HCT116 (cell line): ENCODE results near the gene ATF1. TPM values are rescaled to one million over a fixed set of nuclear protein-coding genes. Genes with fewer than 3 reads are reported as not detected.

Source experiments
- ATAC-seq: fragments of 200-7000 bp; cut with Tn5 transposase; 2 replicates; pipeline ENCODE4 v1.9.1; 2020; ENCODE audit warnings: mild to moderate bottlenecking, moderate library complexity
- BruUV-seq: library from RNA; stranded (reverse); fragments of 400-500 nt; replicated peaks from 2 replicates; lab custom pipeline; 2021; lab: Mats Ljungman, UMichigan
- CTCF ChIA-PET: fragments of 300-600 bp; sonication (Branson Sonifier 250); formaldehyde crosslinking; loops from one replicate; lab custom pipeline; 2021; ENCODE audit warnings: antibody characterized with exemption; lab: Charles Lee
- POLR2A ChIA-PET: fragments of 300-600, 350-600 bp; sonication (Branson Sonifier 250); formaldehyde crosslinking; loops from one replicate; lab custom pipeline; 2021; ENCODE audit warnings: antibody characterized with exemption; lab: Charles Lee
- RAD21 ChIA-PET, 2 experiments: fragments of 300-600 bp; sonication (Branson Sonifier 250); formaldehyde crosslinking; loops; one replicate each; lab custom pipeline; 2023; ENCODE audit warnings: low total read pairs in 2 of 2; ENCODE audit not compliant: uncharacterized antibody in 2 of 2, unreplicated experiment in 2 of 2, low non-redundant PET in 1 of 2; lab: Charles Lee
- DNase-seq: peaks from one replicate; pipeline ENCODE4 v3.0.0-alpha.2; 2010; ENCODE audit warnings: low read depth, low spot score
- H2AFZ ChIP-seq: fragments of 200-600 bp; shearing (Covaris generic), sonication (generic); 2 replicates; pipeline ENCODE4 v1.6.1; 2017; ENCODE audit warnings: low read depth, mixed run types, mixed read lengths, antibody characterized with exemption, low read length; ENCODE audit not compliant: poor library complexity, severe bottlenecking
- H3K27ac ChIP-seq: 2 replicates; pipeline ENCODE4 v1.5.1; 2012; ENCODE audit warnings: low read depth, low read length
- H3K27me3 ChIP-seq: fragments of 200-600 bp; sonication (generic); 2 replicates; pipeline ENCODE4 v1.6.1; 2016; ENCODE audit warnings: mixed run types, low read length, mixed read lengths; ENCODE audit not compliant: insufficient read depth
- H3K36me3 ChIP-seq, 2 experiments: fragments of 200-500 bp in 1 of 2; fragments of 200-600 bp in 1 of 2; sonication (Bioruptor generic) in 1 of 2; sonication (generic) in 1 of 2; 2 replicates each; pipeline versions ENCODE4 v1.5.1 to v1.6.1; 2014 to 2016; ENCODE audit warnings: low read length in 2 of 2, inconsistent platforms in 1 of 2, mixed read lengths in 1 of 2, mixed run types in 1 of 2; ENCODE audit not compliant: insufficient read depth in 2 of 2, control insufficient read depth in 1 of 2
- H3K4me1 ChIP-seq, 2 experiments: fragments of 200-600 bp in 1 of 2; sonication (generic) in 1 of 2; 2 replicates each; pipeline versions ENCODE4 v1.5.1 to v1.6.1; 2012 to 2017; ENCODE audit warnings: low read length in 2 of 2, inconsistent platforms in 1 of 2, mild to moderate bottlenecking in 1 of 2, mixed read lengths in 1 of 2, mixed run types in 1 of 2, moderate library complexity in 1 of 2; ENCODE audit not compliant: insufficient read depth in 2 of 2, control insufficient read depth in 1 of 2
- H3K4me2 ChIP-seq: fragments of 200-600 bp; sonication (generic); 2 replicates; pipeline ENCODE4 v1.6.1; 2017; ENCODE audit warnings: mixed run types, low read length, mixed read lengths
- H3K4me3 ChIP-seq, 2 experiments: fragments of 200-600 bp in 1 of 2; sonication (generic) in 1 of 2; replicated peaks in 1 of 2; 2 replicates each; pipeline ENCODE4 v1.5.1; 2011 to 2016; ENCODE audit warnings: low read length in 2 of 2, control low read depth in 1 of 2, low read depth in 1 of 2, mild to moderate bottlenecking in 1 of 2, mixed read lengths in 1 of 2, mixed run types in 1 of 2
- H3K79me2 ChIP-seq: fragments of 200-600 bp; sonication (generic); 2 replicates; pipeline ENCODE4 v1.6.1; 2017; ENCODE audit warnings: mild to moderate bottlenecking, mixed run types, low read length, moderate library complexity, mixed read lengths; ENCODE audit not compliant: insufficient read depth
- H3K9ac ChIP-seq: fragments of 200-600 bp; sonication (generic); 2 replicates; pipeline ENCODE4 v1.6.1; 2016; ENCODE audit warnings: low read length, mixed read lengths
- H3K9me2 ChIP-seq: fragments of 200-600 bp; sonication (generic), shearing (Covaris generic); 2 replicates; pipeline ENCODE4 v1.6.1; 2017; ENCODE audit warnings: mixed run types, mild to moderate bottlenecking, moderate library complexity; ENCODE audit not compliant: insufficient read depth
- H3K9me3 ChIP-seq, 2 experiments: fragments of 200-500 bp in 1 of 2; fragments of 200-600 bp in 1 of 2; sonication (Bioruptor generic) in 1 of 2; sonication (generic) in 1 of 2; 2 replicates each; pipeline ENCODE4 v1.6.1; 2014 to 2017; ENCODE audit warnings: low read length in 2 of 2, mixed read lengths in 2 of 2, inconsistent platforms in 1 of 2, low read depth in 1 of 2, mild to moderate bottlenecking in 1 of 2, mixed run types in 1 of 2, moderate library complexity in 1 of 2; ENCODE audit not compliant: control insufficient read depth in 1 of 2, insufficient read depth in 1 of 2
- H4K20me1 ChIP-seq: fragments of 200-600 bp; sonication (generic), shearing (Covaris generic); 2 replicates; pipeline ENCODE4 v1.6.1; 2017; ENCODE audit warnings: mixed run types, mild to moderate bottlenecking, moderate library complexity; ENCODE audit not compliant: insufficient read depth
- ATF3 ChIP-seq: IDR thresholded peaks from 2 replicates; pipeline ENCODE4 v1.6.1; 2012
- CBX3 ChIP-seq: IDR thresholded peaks from 2 replicates; pipeline ENCODE4 v1.6.1; 2012; ENCODE audit warnings: low read depth
- CEBPB ChIP-seq: IDR thresholded peaks from 2 replicates; pipeline ENCODE4 v1.6.1; 2012; ENCODE audit warnings: low read depth
- EGR1 ChIP-seq: IDR thresholded peaks from 2 replicates; pipeline ENCODE4 v1.6.1; 2012; ENCODE audit warnings: low read depth
- ELF1 ChIP-seq: IDR thresholded peaks from 2 replicates; pipeline ENCODE4 v1.6.1; 2012; ENCODE audit warnings: low read depth, borderline replicate concordance
- EZH2 ChIP-seq: fragments of 200-600 bp; sonication (generic); IDR thresholded peaks from 2 replicates; pipeline ENCODE4 v1.6.1; 2017; ENCODE audit warnings: antibody characterized with exemption, mixed run types
- EZH2phosphoT487 ChIP-seq: fragments of 200-600 bp; IDR thresholded peaks from 2 replicates; pipeline ENCODE4 v1.6.1; 2018; ENCODE audit warnings: antibody characterized with exemption, borderline replicate concordance
- FOSL1 ChIP-seq: IDR thresholded peaks from 2 replicates; pipeline ENCODE4 v1.6.1; 2012; ENCODE audit warnings: low read depth
- JUND ChIP-seq: IDR thresholded peaks from 2 replicates; pipeline ENCODE4 v1.6.1; 2012
- MAX ChIP-seq: IDR thresholded peaks from 2 replicates; pipeline ENCODE4 v1.6.1; 2012
- POLR2A ChIP-seq: IDR thresholded peaks from 2 replicates; pipeline ENCODE4 v1.7.0; 2011; ENCODE audit warnings: borderline replicate concordance; ENCODE audit not compliant: insufficient read depth, insufficient read length; ENCODE audit errors: extremely low read depth
- POLR2AphosphoS5 ChIP-seq: IDR thresholded peaks from 2 replicates; pipeline ENCODE4 v1.6.1; 2011; ENCODE audit warnings: mild to moderate bottlenecking, low read depth, low read length, moderate library complexity
- RAD21 ChIP-seq: IDR thresholded peaks from 2 replicates; pipeline ENCODE4 v1.6.1; 2012; ENCODE audit warnings: low read depth, mild to moderate bottlenecking
- SIN3A ChIP-seq: IDR thresholded peaks from 2 replicates; pipeline ENCODE4 v1.6.1; 2012; ENCODE audit warnings: low read depth
- SRF ChIP-seq: IDR thresholded peaks from 2 replicates; pipeline ENCODE4 v1.6.1; 2012; ENCODE audit warnings: low read depth
- TCF7L2 ChIP-seq: IDR thresholded peaks from 2 replicates; pipeline ENCODE4 v1.7.0; 2011; ENCODE audit warnings: borderline replicate concordance, inconsistent platforms; ENCODE audit not compliant: insufficient read depth, insufficient read length; ENCODE audit errors: extremely low read depth
- YY1 ChIP-seq: IDR thresholded peaks from 2 replicates; pipeline ENCODE4 v1.6.1; 2011; ENCODE audit warnings: low read length, low read depth, moderate library complexity, mild to moderate bottlenecking; ENCODE audit not compliant: insufficient replicate concordance; ENCODE audit errors: extremely low read depth
- ZBTB33 ChIP-seq: IDR thresholded peaks from 2 replicates; pipeline ENCODE4 v1.6.1; 2011; ENCODE audit warnings: mild to moderate bottlenecking, low read length, moderate library complexity; ENCODE audit not compliant: insufficient replicate concordance; ENCODE audit errors: extremely low read depth
- ZNF274 ChIP-seq: fragments of 200-500 bp; sonication (Bioruptor generic); IDR thresholded peaks from 2 replicates; pipeline ENCODE4 v1.6.1; 2014; ENCODE audit warnings: mild to moderate bottlenecking, low read depth, low read length, inconsistent platforms
- intact Hi-C: fragments of 100-400 bp; cut with micrococcal nuclease; formaldehyde crosslinking; loops from 2 replicates; pipeline ENCODE4 v1.10.0; 2022
- total RNA-seq: library from RNA; stranded (reverse); gene quantifications from one replicate; pipeline ENCODE4 v1.2.1, GENCODE V29; 2021; ENCODE audit not compliant: unreplicated experiment

ATF1 gene
- total RNA-seq, 1 experiment from 2014 or later: 48.8 TPM

- DNase-seq (no peak), ATAC-seq (no peak)
- Histone ChIP-seq H3K36me3 (peaks cover 19 to 33% of the 10 kb centered on the region in 2 experiments; a peak in 3 of 4 replicates), H3K4me3 (no peak overlapping the region), H3K27ac (no peak overlapping the region), H3K9me2 (no peaks in the 10 kb centered on the region), H3K27me3 (no peaks in the 10 kb centered on the region), H2AFZ (no peak overlapping the region), H3K9ac (no peak overlapping the region)
- CTCF ChIA-PET: no interaction called here
- no TSS peak for BruUV-seq
- intact Hi-C loops: no loop called here
- RAD21 ChIA-PET: no interaction called here
- no peak for TF ChIP-seq CEBPB
- no peak for TF ChIP-seq TCF7L2
- TF ChIP-seq, all 23 proteins: peak for 0
- Histone ChIP-seq H3K4me1 (no peaks in the 10 kb centered on the region), H3K4me2 (no peak overlapping the region), H3K9me3 (no peaks in the 10 kb centered on the region), H3K79me2 (no peaks in the 10 kb centered on the region), H4K20me1 (no peaks in the 10 kb centered on the region)
- POLR2A ChIA-PET: interaction anchor here (0.9 kb wide), 1 partner anchor 38 kb away, joined by 3 read pairs; the partner anchor contains the start of gene ATF1
These were observed 38.6 kb upstream of the ATF1 start for GRCh38 chr12:50725011-50725942.

GRCh38 chr12:50727466-50727865 lies 36.4 kb upstream of the ATF1 start:
- H3K4me2 ChIP-seq: no peak overlapping the region
- BruUV-seq: no TSS peak
- no peak for DNase-seq
- RAD21 ChIA-PET: no interaction called here
- H3K4me3 ChIP-seq: no peak overlapping the region
- no peaks in the 10 kb centered on the region for H4K20me1 ChIP-seq
- H3K9ac ChIP-seq: no peak overlapping the region
- no peaks in the 10 kb centered on the region for H3K9me3 ChIP-seq
- POLR2A ChIA-PET: no interaction called here
- H2AFZ ChIP-seq: no peak overlapping the region
- peaks cover 22 to 28% of the 10 kb centered on the region in 2 experiments; a peak in 3 of 4 replicates for H3K36me3 ChIP-seq
- no peak for ATAC-seq
- H3K4me1 ChIP-seq: peaks cover 0 to 4% of the 10 kb centered on the region in 2 experiments; a peak in 1 of 4 replicates
- no peak overlapping the region for H3K27ac ChIP-seq
- CTCF ChIA-PET: no interaction called here
- H3K9me2 ChIP-seq: no peaks in the 10 kb centered on the region
- H3K27me3 ChIP-seq: no peaks in the 10 kb centered on the region
- intact Hi-C loops: no loop called here
- no peaks in the 10 kb centered on the region for H3K79me2 ChIP-seq
- no peak for TF ChIP-seq ZBTB33
- no peak for TF ChIP-seq RAD21
- TF ChIP-seq POLR2A: no peak
- no peak for TF ChIP-seq POLR2AphosphoS5
- no peak for TF ChIP-seq FOSL1
- no peak for TF ChIP-seq ZNF274
- TF ChIP-seq CBX3: no peak
- TF ChIP-seq ATF3: no peak
- TF ChIP-seq EZH2: no peak
- TF ChIP-seq ELF1: no peak
- TF ChIP-seq EGR1: no peak
- no peak for TF ChIP-seq JUND
- TF ChIP-seq SIN3A: no peak
- no peak for TF ChIP-seq TCF7L2
- no peak for TF ChIP-seq YY1
- TF ChIP-seq MAX: no peak
- no peak for TF ChIP-seq EZH2phosphoT487
- no peak for TF ChIP-seq SRF
